Erythroblast (primary cell): ENCODE results near the gene CPED1.

ENCODE experiments used
- DNase-seq, 2 experiments: peaks; one replicate each; lab custom pipeline; 2025; lab: John Stamatoyannopoulos, UW
- GATA1 ChIP-seq: IDR thresholded peaks from 2 replicates; pipeline ENCODE4 v1.6.1; 2011; ENCODE audit warnings: low read depth, mild to moderate bottlenecking, control low read depth, low read length, moderate library complexity
- POLR2A ChIP-seq: IDR thresholded peaks from 2 replicates; pipeline ENCODE4 v1.6.1; 2011; ENCODE audit warnings: mild to moderate bottlenecking, low read length

The CPED1 gene

GRCh38 chr7:121331574-121331973, 343.1 kb downstream of the CPED1 start:
- no peak for DNase-seq
- no peak for TF ChIP-seq POLR2A
- TF ChIP-seq GATA1: no peak

- TF ChIP-seq POLR2A (no peak), GATA1 (no peak)
- DNase-seq: no peak
These were observed 345.9 kb downstream of the CPED1 start for GRCh38 chr7:121334376-121334775.

GRCh38 chr7:121334875-121335648, 346.6 kb downstream of the CPED1 start:
- no peak for TF ChIP-seq POLR2A
- TF ChIP-seq GATA1: no peak
- no peak for DNase-seq

GRCh38 chr7:121336579-121336978, 348.1 kb downstream of the CPED1 start:
- no peak for DNase-seq
- TF ChIP-seq GATA1: no peak
- TF ChIP-seq POLR2A: no peak

GRCh38 chr7:121337398-121337797, 348.9 kb downstream of the CPED1 start:
- no peak for TF ChIP-seq POLR2A

GRCh38 chr7:121339082-121339481, 350.6 kb downstream of the CPED1 start:
- no peak for TF ChIP-seq GATA1
- no peak for TF ChIP-seq POLR2A
- no peak for DNase-seq

More at GRCh38 chr7:121337398-121337797, 348.9 kb downstream of the CPED1 start:
- peak; percentile 9 to 31 for DNase-seq

GRCh38 chr7:121341933-121342332, 353.4 kb downstream of the CPED1 start:
- TF ChIP-seq GATA1 (no peak), POLR2A (no peak)
- DNase-seq: no peak

- DNase-seq: no peak
- TF ChIP-seq POLR2A (no peak), GATA1 (no peak)
These were observed 354.1 kb downstream of the CPED1 start for GRCh38 chr7:121342631-121343030.

- DNase-seq: no peak
- TF ChIP-seq POLR2A: no peak
- no peak for TF ChIP-seq GATA1
These were observed 354.8 kb downstream of the CPED1 start for GRCh38 chr7:121343302-121343701.

GRCh38 chr7:121344093-121344492, 355.6 kb downstream of the CPED1 start:
- TF ChIP-seq POLR2A (no peak), GATA1 (no peak)
- no peak for DNase-seq

- DNase-seq: no peak
- TF ChIP-seq GATA1 (no peak), POLR2A (no peak)
These were observed 356.0 kb downstream of the CPED1 start for GRCh38 chr7:121344497-121344896.
